Activated CD8-positive, alpha-beta memory T cell treated with anti-CD3 and anti-CD28 coated beads, Interleukin-2, amount 50 U/mL, for 48 hours (primary cell): ENCODE results near the gene MEGF11.
A peak's percentile ranks its signal among the peaks of the same experiment; 100 is the strongest.
"Not testable (repeated sequence)": the region's sequence is repeated elsewhere in the genome, so short reads cannot be mapped to it uniquely, and the experiment has no call there.

Source experiments
- DNase-seq: peaks from one replicate; pipeline ENCODE4 v3.0.0-alpha.2; 2020

MEGF11 gene

GRCh38 chr15:65987100-65987499 is 266.4 kb downstream of the MEGF11 start:
- no peak for DNase-seq

- DNase-seq = no peak
Observed at GRCh38 chr15:65986416-65986815, 267.1 kb downstream of the MEGF11 start.

DNA sequence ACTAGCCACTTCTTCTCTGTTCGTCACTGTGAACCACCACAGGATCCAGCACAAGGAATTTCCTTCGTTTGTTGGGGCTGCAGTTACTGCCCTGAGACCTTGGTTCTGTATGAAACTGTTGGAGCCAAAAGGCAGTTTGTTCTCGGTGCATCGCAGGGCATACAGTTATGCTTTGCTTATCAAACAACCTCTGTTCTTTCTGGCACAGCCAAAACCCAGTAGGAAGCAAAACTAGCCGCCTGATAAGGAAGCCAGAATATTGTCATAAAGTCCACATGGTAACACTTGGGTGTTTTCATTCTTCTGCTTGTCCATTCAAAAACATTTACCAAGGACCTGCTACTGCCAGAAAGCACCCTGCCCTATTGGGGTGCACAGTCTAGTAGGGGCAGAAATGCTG is 268.2 kb downstream of the MEGF11 start:
- DNase-seq = no peak

GRCh38 chr15:65982627-65983322 is 270.8 kb downstream of the MEGF11 start:
- no peak for DNase-seq

- peak; percentile 73 for DNase-seq
Observed at GRCh38 chr15:65981837-65982626, 271.5 kb downstream of the MEGF11 start.

- DNase-seq = no peak
Observed at GRCh38 chr15:65980824-65981456, 272.6 kb downstream of the MEGF11 start.

DNA sequence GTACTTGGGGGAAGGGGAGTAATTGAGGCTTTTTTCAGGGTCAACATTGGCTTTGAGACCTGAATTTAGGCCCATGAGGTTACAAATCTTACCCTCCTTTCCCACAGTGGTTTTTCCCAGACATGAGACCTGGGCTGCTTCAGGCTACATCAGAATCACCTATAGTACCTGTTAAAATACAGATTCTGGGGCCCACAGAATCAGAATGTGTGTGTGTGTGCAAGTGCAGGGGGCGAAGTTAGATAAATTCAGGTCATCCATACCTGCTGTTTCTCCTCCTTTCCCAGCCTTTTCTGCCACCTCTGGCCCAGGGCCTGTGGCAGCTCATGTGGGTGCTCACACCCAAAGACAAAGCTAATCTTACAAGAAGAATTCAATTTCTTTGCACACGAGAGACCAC is 273.7 kb downstream of the MEGF11 start:
- no peak for DNase-seq

- no peak for DNase-seq
Observed at GRCh38 chr15:65979316-65979715, 274.2 kb downstream of the MEGF11 start.

DNA sequence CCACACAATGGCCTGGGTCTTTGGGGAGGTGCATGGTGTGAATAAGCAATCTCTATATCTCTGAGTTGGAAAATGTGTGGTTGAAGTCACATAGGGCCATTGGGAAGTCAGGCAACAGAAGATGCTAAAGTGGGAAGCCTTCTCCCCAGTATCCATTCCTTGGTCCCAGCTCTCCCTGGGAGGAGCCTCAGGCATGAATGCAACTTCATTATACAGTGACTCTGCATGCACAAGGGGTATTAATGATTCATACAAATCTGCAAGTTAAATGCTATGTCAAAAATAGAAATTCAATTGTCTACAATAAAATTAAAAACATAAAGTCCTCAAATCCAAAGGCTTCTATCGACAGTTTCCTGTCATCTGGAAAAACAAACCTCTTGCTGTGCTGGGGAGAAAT is 275.4 kb downstream of the MEGF11 start:
- no peak for DNase-seq

- DNase-seq = not testable (repeated sequence)
Observed at GRCh38 chr15:65976196-65976595, 277.4 kb downstream of the MEGF11 start.

GRCh38 chr15:65971741-65971995 is 281.9 kb downstream of the MEGF11 start:
- DNase-seq = no peak

- DNase-seq = no peak
Observed at GRCh38 chr15:65970937-65971740, 282.4 kb downstream of the MEGF11 start.

DNA sequence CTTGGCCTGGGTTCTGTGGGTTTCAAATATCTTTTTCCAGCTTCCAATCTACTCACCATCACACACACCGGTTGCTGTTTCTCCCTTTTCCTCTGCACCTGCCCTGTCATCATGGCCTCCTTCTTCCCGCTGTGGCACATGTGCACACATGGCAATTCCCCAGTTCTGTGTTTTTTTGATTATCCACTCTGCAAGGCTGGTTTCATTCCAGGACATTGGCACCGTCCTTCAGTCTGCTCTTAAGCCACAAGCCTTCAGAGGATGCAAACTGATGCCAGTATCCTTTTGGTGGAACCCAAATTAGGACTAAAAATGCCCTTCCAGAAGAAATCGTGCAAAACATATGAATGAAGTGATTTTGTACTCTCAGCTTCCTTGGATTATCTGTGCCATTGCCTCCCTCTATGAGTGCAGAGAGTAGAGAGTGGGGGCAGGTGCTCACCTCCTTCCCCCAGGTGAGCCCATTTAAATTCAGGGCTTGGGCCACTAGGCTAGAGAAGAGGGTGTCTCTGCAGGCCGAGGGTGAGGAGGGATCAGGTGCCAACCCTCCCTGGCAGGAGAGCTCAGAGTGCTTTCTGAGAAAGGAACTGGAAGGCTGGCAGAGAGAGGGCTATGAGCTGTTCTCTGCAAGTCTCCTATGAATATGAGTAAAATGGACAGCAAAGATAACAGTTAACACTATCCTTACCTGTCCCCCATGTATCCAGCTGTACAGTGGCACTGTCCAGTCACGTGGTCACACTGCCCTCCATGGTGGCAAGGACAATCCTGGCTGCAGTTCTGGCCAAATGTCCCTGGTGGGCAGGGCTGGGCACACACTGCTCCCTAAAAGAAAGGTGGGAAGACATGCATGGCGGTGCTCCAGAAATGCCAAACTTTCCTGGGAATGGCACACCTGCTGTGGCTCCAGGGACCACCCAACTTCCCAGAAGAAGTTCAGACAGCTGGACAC is 283.4 kb downstream of the MEGF11 start:
- no peak for DNase-seq

DNA sequence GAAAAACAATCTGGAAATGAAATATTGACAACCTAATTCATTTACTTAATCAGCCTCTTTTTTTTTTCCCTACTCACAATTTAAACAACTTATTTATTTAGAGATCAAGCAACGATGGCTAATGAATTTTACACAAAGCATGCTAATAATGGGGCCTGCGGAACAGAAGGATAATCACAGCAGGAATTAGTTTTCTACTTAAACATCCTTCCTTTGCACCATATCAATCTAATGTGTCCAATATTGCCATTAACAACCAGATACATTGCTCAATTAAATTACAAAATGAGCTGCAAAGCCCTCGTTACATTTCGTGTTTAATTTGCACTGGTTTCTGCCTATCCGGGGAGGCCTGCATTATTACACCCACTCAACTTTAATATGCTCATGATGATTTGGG is 285.0 kb downstream of the MEGF11 start:
- no peak for DNase-seq

DNA sequence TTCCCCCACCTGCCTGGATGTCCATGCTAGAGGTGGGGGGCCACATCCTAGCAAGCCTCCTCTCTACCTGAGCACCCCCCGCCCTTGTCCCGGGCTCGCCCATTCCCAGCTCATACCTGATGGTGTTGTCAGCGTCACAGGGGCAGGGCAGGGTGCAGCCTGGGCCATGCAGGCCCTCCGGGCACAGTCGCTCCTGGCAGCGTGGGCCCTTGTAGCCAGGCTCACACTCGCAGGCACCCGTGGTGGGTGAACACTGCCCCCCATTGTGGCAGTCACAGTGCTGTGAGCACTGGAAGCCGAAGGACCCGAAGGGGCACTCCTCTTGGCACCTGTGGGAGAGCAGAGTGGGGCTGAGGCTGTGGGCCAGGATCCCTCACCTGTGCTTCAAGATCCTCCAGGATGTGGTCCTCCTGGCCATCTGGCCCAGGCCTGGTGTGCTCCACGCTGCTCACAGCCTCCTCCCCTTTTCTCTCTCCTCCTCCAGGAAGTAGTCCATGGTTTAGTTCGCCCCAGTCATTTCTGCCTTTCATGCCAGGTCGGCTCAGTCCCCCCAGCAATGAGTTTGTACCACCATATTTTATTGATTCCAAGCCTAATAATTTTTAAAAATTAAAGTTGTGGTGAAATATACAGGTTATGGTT is 288.6 kb downstream of the MEGF11 start:
- DNase-seq = no peak

DNA sequence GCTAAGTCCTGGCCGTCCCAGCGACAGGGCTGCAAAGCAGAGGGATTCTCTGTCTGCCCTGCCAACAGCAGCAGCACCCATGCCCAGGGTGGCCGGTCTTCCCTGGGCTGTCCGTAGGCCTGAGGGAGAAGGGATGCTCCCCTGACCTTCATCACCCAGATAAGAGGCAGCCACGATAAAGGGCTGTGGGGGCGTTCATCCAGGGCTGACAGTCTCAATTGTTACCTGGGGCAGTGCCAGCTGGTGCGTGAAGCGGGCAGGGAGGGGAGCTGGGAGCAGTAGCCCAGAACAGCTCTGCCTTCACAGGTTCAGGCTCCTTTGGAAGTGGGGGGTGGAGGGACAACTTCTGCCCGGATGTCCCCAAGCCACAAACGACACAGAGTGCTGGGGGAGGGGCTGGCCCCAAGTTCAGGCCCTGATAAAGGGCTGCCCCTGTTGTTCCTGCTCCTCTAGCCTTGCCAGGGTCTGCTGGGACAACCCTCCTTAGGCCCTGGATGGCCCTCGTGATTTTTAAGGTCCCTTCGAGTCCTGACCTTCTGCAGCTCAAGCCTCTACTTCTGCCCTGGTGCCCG is 289.6 kb downstream of the MEGF11 start:
- no peak for DNase-seq

GRCh38 chr15:65963358-65963757 is 290.2 kb downstream of the MEGF11 start:
- no peak for DNase-seq

DNA sequence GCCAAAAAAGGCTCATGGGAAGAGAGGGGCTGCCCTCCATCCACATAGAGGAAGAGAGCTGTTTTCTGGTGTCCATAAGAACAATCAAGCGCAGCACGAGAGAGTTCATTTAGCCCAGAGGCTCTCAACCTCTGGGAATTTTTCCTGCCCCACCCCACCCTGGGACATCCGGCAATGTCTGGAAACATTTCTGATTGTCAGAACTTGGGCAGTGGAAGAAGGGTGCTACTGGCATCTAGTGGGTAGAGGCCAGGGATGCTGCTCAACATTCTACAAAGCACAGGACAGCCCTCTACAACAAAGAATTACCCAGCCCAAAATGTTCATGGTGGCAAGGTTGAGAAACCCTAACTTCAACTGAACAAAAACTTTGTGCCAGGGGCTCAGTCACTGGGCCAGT is 291.4 kb downstream of the MEGF11 start:
- no peak for DNase-seq

DNA sequence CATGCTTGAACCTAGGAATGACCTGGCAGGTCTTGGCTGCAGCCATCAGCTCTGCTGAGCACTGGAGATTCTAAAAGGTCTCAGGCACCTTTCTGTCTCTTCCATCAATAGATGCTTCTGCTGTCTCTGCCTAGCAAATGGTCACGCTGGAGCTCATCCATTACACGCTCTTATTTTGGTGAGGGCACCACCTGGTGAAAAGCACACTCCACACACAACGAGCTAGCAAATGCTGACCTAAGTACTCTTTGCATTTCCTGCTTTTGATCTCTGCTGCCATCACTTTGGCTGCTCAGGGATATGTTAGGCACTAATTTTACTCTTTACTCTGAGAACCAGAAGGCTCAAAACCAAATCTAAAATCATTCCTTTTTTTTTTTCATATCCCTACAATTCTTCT is 293.0 kb downstream of the MEGF11 start:
- no peak for DNase-seq

DNA sequence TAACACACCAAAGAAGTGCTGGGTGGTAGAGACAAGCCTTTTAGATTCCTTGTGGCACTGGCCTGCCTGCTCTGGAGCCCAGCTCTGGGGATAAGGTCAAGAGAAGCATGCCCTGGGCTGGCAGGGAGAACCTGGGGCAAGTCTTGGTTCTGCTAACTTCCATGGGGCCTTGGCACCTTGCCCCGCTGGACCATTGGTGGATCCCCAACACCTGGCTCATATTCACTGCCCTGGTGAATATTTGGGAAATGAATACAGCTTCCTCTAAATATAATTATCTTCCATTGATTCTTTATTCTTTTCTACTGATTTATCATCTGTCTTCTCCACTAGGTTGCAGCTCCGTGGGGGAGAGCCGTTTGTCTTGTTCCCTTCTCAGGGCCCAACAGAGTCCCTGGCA is 294.7 kb downstream of the MEGF11 start:
- no peak for DNase-seq

GRCh38 chr15:65957451-65957850 is 296.1 kb downstream of the MEGF11 start:
- DNase-seq = no peak
